Measurements from ENCODE around the gene BRME1. TPM values are rescaled to one million over a fixed set of nuclear protein-coding genes. Genes with fewer than 3 reads are reported as not detected.

BRME1 gene
- total RNA-seq, 1 donor from 2014 or later: 15.0 TPM

- Mint-ChIP-seq H3K9me3 (peaks cover 3% of the 10 kb centered on the region), H3K36me3 (ENCODE audit: low read depth) (peaks cover 25% of the 10 kb centered on the region), H3K4me1 (peaks cover 4% of the 10 kb centered on the region), H3K27ac (ENCODE audit: unreplicated experiment) (no peak overlapping the region), H3K27me3 (ENCODE audit: low read depth) (no peaks in the 10 kb centered on the region), H3K4me3 (no peak overlapping the region)
- no peak for TF ChIP-seq CTCF (conservative IDR thresholded peaks at IDR 0.05)
- DNase-seq (ENCODE audit: low read depth, low spot score): no peak
Measured at GRCh38 chr19:13917888-13918406, 12.0 kb upstream of the BRME1 start.

- Mint-ChIP-seq H3K36me3 (ENCODE audit: low read depth) (peaks cover 5% of the 10 kb centered on the region), H3K4me1 (no peaks in the 10 kb centered on the region), H3K9me3 (no peaks in the 10 kb centered on the region), H3K27ac (ENCODE audit: unreplicated experiment) (no peak overlapping the region), H3K27me3 (ENCODE audit: low read depth) (no peaks in the 10 kb centered on the region), H3K4me3 (no peak overlapping the region)
- no peak for DNase-seq (ENCODE audit: low read depth, low spot score)
- no peak for TF ChIP-seq CTCF (conservative IDR thresholded peaks at IDR 0.05)
Measured at GRCh38 chr19:13914777-13915176, 8.9 kb upstream of the BRME1 start.

- Mint-ChIP-seq H3K27me3 (ENCODE audit: low read depth) (no peaks in the 10 kb centered on the region), H3K9me3 (no peaks in the 10 kb centered on the region), H3K4me1 (no peaks in the 10 kb centered on the region), H3K27ac (ENCODE audit: unreplicated experiment) (no peak overlapping the region), H3K36me3 (ENCODE audit: low read depth) (peaks cover 5% of the 10 kb centered on the region), H3K4me3 (no peak overlapping the region)
- no peak for TF ChIP-seq CTCF (conservative IDR thresholded peaks at IDR 0.05)
- DNase-seq (ENCODE audit: low read depth, low spot score): no peak
Measured at GRCh38 chr19:13913352-13913751, 7.4 kb upstream of the BRME1 start.

- H3K27me3 Mint-ChIP-seq (ENCODE audit: low read depth): no peaks in the 10 kb centered on the region
- H3K27ac Mint-ChIP-seq (ENCODE audit: unreplicated experiment): no peak overlapping the region
- peaks cover 11% of the 10 kb centered on the region for H3K4me1 Mint-ChIP-seq
- TF ChIP-seq CTCF (conservative IDR thresholded peaks at IDR 0.05): no peak
- H3K36me3 Mint-ChIP-seq (ENCODE audit: low read depth): peaks cover 3% of the 10 kb centered on the region
- H3K9me3 Mint-ChIP-seq: no peaks in the 10 kb centered on the region
- no peak overlapping the region for H3K4me3 Mint-ChIP-seq
- DNase-seq (ENCODE audit: low read depth, low spot score): no peak
Measured at GRCh38 chr19:13909430-13909829, 3.5 kb upstream of the BRME1 start.

- no peak overlapping the region for H3K27ac Mint-ChIP-seq (ENCODE audit: unreplicated experiment)
- H3K4me1 Mint-ChIP-seq: peaks cover 11% of the 10 kb centered on the region
- H3K36me3 Mint-ChIP-seq (ENCODE audit: low read depth): peaks cover 3% of the 10 kb centered on the region
- H3K4me3 Mint-ChIP-seq: no peak overlapping the region
- no peak for TF ChIP-seq CTCF (conservative IDR thresholded peaks at IDR 0.05)
- no peaks in the 10 kb centered on the region for H3K9me3 Mint-ChIP-seq
- no peak for DNase-seq (ENCODE audit: low read depth, low spot score)
- no peaks in the 10 kb centered on the region for H3K27me3 Mint-ChIP-seq (ENCODE audit: low read depth)
Measured at GRCh38 chr19:13908674-13909073, 2.8 kb upstream of the BRME1 start.

Data from neural crest cell (in vitro differentiated cells).